HG02973 (cell line): Measurements from ENCODE around the gene HOXB7.

Experiments used
- ATAC-seq: cut with Tn5 transposase; IDR thresholded peaks from one replicate; pipeline ENCODE4 v1.9.1; 2021; ENCODE audit warnings: moderate library complexity; ENCODE audit not compliant: unreplicated experiment

HOXB7 gene

DNA sequence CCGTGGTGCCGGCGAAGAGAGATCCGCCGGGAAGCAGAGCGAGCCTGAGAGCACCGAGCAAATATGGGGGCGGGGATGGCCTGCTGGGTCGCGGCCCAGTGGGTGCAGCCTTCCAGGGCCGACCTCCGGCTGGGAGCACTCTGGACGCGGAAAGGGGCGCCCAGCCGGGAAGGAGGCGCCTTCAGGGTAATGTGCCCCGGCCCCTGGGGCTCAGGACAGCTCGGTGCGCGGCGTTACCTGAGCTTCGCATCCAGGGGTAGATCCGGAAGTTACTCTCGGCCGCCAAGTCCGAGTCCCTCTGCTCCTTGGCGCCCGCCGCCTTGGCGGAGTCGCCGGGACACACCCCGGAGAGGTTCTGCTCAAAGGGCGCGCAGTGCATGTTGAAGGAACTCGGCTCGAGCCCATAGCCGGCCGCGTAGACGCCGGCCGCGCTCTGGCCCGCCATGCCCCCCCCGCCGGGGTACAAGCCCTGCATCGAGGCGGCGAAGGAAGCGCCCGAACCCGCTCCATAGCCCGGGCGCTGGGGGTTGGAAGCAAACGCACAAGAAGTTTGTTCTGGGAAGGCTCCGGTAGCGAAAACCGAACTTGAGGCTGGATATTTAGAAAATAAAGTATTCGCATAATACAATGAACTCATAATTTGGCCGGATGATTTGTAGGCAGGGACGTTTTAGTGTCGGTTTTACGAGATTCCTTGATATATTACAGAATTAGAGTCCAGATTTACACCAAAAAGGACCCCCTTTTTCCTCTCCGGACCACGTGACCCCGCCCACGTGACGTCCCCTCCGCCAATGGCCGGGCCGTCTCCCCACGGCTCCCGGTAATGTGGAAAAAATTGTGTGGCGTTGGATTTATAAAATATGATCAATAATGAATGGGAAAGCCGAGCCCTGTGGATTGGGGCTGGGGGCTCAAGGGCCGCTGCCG, at the start of gene HOXB7:
Gene HOXB7 (minus strand): TSS at position 736 of the 930 bp plus-strand sequence. CDS start 99 bp downstream, at position 637.
- no peak for ATAC-seq

DNA sequence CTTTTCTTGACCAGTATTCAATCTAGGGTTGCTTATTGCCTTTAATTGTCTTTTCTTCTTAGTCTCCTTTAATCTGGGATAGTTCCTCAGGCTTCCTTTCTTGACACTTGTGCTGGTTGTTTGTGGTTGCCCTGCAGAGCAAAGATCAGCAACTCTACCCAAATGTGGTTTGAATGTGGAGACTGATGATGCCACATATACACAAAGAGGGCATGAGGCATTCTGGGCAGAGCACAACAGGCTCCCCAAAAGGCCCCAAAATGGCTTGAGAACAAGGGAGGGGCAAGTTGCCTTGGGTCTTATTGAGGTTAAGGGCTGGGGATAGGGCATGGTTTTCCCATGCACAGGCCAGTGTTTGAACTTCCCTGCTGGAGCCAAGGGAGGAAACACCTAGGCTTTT, 45.1 kb upstream of the HOXB7 start:
- ATAC-seq, result no peak

DNA sequence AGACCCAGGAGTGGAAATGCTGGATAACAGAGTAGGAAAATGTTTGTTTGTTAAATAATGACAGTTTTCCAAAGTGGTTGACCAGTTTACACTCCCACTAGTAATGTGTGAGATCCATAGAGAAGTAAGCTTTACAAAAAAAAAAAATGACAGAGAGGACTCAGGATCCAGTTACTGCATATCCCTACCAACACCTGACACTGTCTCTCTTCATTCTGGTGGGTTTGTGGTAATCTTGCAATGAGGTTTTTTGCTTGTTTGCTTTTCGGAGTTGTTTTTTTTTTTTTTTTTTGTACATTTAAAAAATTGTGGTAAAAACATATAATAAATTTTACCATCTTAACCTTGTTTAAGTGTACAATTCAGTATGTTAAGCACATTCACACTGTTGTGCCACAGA, 38.9 kb upstream of the HOXB7 start:
- no peak for ATAC-seq

DNA sequence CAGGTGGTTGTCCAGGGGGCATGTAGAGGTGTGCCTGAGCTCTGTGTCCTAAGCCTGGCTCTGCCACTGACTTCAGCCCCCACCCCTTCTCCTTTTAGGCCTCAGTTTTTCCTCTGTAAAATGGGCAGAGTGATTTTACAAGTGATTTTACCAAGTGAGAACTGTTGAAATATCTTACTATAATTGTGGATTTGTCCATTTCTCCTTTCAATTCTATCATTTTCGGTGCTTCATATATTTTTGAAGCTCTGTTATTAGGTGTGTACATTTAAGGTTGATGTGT, 37.1 kb upstream of the HOXB7 start:
- no peak for ATAC-seq

DNA sequence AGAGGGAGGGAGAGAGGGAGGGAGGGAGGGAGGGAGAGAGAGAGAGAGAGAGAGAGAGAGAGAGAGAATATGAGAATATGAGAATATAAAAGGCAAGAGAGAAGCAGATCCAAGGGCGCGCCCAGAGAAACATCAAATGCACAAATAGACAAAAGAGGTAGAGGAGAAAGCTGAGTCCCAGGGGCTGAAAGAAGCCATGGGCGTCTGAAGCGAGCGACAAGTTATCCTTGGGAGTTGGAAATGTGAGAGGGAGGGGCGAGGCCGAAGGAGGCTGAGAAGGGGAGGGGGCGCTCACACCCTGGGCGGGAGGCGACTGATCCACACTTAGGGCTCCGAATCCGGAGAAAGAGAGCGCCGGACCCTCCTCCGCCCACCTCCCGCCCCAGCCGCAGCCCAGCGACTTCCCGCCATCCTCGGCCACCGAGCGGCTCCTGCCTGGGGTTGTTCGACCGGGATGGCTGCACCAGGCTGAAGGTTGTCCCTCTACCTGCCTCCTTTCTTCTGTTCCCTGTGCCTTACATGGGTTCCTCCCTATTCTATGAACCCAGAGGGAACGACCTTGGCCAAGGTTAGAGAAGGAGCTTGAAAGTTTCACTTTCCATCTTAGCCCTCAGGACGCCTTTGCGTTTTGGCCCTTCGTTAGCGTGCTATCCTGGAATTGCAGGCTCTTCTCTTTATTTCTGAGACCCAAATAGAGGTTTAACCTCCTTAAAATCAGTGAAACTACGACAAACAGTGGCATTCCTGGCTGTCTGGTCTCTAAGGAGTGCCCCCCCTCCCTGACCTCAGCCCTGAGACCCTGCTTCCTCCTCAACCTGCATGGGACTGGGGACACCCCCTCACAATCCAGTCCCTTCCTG, 36.5 kb upstream of the HOXB7 start:
- no peak for ATAC-seq

DNA sequence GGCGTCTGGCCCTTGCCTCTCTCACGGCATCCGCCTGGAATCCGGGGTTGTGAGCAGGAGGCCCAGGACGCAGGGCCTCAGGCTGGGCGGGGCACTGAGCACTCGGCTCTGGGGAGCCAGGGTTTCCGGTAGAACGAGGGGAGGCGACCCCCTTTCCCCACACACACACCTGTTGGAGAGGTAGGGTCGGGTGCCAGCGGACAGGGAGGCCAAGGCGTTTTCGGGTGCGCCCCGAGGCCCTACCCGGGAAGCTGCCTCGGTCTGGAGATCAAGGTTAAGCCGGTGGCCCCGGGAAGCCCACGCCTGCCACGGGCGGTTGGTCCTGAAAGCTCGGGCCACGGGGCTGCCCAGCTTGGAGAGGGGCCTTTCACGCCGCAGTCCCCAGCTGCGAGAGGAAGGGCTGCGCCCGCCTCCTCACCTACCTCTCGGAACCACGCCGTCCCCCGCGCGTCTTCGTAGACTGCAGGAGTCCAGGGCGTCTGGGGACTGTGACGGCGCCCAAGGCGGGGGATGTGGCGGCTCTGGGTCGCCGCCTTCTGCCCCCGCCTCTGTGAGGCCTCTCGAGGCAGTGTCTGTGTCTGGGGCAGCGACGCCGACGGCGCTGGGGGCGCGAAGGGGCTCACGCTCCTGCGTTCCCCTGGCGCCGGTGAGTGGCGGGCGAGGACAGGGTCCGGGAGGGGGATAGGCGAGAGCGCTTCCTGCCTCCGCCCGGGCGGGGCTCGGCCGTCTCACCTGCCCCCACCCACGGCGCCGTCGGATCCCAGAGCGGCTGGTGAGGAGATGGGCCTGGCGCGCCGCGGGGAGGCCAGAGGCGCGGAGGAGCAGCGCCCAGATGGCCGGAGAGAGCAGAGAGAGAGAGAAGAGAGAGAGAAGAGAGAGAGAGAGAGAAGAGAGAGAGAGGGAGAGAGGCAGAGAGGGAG, 35.6 kb upstream of the HOXB7 start:
- ATAC-seq, result no peak

DNA sequence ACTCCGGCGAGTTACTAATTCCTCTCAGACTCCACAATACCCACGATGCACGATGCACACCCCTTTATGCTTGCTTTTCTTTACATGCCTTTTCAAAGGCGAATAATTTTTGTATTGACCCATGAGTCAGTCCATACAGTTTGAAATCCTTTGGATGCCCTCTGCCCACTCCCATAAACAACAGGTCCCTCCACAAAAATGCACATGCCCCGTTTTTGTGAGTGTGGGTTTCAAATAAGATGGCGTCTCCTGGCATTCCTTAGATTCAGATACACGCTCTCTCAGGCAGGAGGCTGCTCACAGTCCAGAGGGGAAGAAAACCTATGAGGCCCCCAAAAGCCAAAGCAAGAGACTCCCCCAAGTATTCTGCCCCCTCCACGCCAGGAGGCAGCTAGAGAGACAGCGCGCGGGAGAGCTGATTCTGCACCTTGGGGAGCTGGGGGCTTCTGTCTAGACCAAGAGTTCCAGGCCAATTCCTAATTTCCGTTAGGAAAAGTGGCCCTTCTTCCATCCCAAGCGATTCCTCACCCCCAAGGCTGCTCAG, 34.9 kb upstream of the HOXB7 start:
- ATAC-seq, result no peak

DNA sequence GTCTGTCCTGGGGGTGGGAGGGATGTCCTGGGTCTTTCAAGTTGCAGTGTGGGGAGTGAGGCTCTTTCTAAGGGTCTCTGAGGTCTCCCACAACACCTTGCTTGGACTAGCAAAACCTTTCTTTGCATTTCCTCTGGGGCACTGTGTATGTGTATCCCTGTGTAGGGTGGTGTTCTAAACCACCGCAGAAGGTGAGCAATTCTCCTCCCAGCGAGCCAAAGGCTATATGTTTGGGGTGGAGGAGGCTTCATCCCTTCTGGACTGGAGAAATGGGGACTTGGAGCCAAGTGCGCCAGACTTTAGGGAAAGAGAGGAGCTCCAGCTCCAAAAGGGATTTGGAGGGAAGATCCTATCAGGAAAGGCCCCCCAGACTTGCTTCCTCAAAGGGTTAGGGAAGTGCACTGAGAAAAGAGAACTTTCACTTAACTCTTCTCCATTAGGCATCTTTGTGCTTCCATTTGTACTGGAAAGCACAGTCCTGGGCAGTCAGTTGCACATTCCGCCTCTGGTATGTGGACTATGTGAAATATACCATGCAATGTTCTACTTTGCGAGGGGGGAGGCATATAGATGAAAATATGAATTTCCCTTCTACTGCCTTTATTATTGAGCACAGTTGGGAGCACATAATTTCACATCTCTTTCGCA, 34.2 kb upstream of the HOXB7 start:
- ATAC-seq, result no peak

DNA sequence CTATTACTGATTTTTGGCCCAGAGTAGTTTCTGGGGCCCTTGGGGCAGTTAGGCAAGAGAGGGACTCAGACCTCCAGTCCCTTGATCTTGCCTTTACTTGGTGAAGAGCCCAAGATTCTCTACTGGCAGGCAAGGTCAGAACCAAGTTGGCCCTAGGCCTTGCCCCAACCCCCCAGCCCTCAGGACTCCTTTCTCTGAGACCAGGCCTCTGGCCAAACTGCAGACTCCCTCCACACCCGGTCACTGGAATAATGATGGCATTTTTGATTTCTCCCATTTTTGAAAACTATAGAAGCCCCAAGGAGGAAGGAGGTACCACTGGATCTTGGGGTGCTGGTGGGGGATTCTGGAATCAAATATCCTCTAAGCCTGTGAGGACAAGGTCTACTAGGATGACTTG, 33.3 kb upstream of the HOXB7 start:
- ATAC-seq, result no peak

DNA sequence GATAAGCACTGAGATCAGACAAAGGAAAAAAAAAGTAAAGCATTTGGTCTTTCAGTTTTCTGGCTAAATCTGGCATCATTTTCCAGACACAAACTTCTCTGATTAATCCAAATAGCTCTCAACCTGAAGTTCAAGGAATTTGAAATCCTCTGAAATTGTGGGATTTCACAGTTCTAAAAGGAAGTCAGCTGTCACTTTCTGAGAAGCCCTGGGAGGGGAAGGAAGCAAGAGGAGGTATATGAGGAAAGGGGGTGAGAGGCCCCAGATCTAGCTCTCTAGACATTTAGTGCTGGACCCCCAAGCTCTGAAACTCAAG, 32.8 kb upstream of the HOXB7 start:
- no peak for ATAC-seq

DNA sequence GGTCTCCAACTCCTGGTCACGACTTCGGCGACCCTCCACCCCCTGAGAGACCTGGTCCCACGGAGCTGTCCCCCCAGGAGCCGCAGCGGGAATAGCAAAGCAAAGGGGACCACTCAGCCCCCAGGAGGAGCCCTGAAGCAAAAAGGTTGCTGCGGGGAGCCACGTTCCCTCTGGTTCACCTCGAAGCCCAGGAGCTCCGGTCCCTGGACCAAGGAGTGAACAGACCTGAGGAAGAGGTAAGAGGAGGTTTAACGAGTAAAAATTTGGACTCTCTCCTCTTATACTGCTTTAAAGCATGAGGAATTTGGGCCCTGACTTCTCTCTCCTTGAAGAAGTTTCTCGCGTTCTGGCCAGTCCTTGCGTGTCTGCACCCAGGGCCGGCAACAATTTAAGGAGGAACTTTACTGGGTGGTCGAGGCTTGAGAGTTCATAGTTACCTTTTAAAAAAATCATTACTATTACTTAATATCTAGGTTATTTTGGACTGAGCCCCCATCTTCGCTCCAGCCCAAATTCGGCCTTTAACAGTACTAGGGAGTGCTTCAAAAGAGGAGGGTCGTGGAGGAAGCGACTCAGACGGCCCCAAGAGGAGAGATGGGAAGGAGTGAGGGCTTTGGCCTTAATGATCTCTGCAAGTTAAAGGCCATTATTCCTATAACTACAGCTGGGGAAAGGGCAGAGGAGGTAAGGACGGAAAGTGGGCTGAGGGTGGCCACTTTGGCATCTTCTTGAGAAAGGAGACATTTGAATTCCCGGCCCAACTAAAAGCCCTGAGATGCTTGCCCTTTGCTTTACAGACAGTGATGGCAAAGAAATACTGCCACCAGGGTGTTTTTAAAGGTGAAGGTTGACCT, 32.3 kb upstream of the HOXB7 start:
- no peak for ATAC-seq

DNA sequence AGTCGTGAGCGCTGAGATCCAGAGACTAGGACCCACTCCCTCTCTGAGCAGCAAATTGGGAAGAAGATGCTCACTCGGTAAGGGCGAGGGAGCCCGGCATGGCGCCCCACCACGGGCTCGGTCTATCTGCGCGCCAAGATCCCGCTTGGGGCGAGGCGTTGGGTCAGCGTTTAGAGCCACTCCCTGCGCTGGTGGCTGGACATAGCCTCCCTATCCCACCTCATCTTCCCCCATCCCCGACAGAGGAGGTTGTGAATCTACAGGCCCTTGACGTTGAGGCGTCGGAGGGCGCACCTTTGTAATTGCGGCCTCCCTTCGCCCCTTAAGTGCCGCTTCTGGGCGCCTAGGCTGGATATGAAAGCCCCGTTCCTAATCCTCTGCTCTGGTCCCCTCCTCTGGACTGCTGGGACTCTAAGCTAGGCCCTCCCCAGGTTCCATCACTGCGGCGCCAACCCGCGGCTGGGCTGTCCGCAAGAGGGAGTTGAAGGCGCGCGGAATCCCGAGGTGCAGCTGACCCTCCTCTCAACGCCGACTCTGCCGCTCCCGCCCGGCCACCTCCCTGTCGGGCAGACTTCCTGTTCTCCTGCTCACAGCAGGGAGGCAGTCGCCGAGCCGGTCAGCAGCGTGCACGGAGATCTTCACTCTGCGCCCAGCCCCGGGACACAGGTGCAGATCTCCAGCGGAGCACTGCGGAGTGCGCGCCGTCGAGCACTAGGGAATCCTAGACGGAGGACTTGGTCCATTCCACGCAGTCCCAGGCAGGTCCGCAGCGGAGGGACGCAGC, 31.4 kb upstream of the HOXB7 start:
- ATAC-seq, result no peak

DNA sequence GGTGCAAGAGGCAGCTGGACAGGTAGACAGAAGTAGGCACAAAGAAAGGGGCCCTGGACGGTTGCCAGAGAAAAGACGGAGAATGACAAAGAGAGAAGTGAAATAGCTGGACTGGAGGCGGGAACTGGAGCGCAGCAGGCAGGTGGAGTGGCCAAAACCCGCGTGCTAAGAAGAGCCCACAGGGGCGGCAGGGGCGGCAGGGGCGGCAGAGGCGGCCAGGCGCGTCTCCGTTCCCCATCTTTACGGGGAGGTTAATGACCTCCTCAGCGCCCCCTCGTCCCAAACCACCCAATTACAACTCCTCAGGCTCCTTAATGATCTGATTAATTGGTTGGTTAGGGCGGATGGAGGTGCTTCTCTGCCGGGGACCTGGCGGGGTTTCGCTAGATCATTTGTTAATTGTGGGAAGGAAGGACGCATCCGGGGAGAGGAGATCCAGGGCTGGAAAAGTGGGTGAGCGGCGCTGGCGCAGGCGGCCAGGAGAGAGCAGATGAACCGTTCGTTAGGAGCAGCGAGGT, 30.8 kb upstream of the HOXB7 start:
- ATAC-seq, result no peak

DNA sequence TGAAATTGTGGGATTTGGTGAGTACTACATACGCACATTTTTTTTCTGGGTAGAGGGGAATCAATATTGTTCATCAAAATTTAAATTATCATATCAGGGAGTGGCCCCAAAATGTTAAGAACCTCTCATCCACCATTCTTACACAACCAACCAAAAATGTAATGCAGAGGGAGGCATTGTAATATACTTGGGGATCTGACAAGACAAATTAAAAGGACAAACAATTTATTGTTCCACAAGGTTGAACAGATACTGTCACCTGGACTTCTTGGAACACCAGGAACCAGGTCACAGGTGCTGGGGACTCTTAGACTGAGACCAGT, 30.0 kb upstream of the HOXB7 start:
- ATAC-seq, result no peak

DNA sequence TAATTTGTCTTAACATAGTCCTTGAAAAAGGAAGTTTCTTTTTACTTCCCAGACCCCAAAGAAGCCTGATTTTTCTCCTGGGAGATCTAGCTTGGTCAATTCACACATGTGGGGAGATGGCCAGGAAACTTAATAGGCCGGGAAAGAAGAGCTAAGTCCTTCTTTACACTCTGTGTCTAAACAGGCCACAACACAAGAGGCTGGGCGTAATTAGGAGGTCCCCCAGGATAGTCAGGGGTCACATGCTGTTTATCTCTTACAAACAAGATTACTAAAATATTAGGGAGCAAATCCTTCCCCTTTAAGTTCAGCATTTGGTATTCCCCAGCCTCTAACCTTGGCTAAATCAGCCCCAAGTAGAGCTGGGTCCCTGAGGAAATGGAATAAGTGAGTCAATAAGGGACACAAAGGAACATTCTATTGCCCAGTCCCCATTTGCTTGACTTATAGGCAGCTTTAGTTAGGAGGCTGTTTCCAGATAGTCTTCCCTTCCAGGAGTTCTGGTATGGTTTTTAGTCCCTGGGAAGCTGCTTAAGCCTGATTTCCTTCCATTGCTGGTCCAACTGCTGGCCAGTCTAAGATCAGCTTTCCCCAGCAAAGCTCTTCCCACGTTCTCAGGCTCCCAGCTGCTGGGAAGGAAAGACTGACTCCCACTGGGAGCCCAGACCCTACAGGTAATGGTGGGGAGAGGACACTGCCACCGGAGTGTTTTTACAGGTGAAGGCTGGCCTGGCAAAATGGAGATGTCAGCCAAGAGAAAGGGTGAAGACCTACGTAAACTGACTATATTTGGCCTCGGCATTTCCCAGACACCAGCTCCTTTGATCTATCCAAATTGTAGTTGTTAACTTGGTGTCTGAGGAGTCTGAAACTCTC, 29.4 kb upstream of the HOXB7 start:
- ATAC-seq, result no peak

DNA sequence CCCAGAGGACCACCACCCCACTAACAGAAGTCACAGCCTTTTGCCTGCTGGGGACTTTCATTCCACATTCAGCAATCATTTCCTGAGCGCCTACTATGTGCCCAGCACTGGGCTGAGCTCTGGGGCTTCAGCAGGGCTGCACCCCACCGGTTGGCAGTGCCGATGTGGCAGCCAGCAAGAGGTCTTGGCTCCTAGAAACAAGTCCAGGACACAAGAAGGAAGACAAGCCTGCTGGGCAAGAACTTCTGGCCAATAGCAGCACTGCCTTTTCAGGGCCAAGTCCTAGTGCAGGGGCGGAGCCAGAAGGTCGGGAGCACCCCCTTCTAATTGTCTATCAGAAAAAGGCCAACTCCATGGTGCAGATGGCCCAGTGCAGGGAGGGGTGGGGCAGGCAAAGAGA, 28.3 kb upstream of the HOXB7 start:
- ATAC-seq, result no peak

DNA sequence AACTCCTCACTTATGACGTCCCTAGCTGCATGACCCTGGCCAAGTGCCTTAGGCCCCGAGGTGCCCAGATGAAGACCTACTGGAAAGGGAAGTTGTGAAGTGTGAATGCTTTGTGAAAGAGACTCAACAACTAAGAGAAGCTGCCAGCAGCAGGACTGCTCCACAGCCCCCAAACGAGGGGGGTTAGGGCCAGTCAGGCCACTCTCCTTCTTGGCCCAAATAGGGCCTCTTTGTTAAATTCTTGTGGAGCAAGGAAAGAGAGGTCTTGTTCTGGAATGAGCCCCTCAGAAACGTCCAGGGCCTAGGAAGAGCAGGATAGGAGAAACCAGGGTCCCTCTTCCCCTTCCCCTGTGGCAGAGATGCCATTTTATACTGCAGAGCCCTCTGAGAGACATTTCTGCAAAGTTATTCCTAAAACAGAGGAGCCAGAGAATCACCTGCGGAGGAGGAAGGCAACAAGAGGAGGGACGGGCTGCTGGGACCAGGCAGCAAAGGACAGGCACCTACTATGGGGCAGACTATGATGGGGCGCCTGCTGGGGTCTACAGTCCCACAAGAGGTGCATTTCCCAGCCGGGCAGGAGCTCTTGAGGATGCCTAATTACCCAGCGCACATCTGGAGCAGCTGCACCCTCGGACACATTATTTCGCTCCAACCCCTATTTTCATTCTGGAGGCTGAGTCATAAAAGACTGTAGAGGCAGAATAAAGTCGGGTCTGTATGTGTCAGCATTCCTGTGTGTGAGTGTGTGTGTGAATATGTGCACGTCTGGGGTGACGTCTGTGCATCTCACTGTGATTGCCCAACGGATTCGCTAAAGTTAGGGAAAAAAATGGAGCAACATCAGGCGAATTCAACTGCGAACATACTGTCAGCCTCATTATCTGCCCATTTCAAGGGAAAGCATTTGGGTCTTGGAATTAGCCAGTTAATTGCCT, 26.8 kb upstream of the HOXB7 start:
- no peak for ATAC-seq
